HEK293 (cell line): ENCODE data around the gene DPEP1.

Source experiments
- ZNF274 ChIP-seq, 2 experiments: fragments of 200-500 bp in 1 of 2; fragments of 450-650 bp in 1 of 2; sonication (Bioruptor generic) in 1 of 2; formaldehyde crosslinking in 1 of 2; IDR thresholded peaks; 2 replicates each; pipeline versions ENCODE4 v1.5.1 to v1.6.1; 2014 to 2016; ENCODE audit warnings: borderline replicate concordance in 1 of 2, inconsistent platforms in 1 of 2, low read length in 1 of 2, missing biosample characterization in 1 of 2, missing genetic modification characterization in 1 of 2
- ZNF76 ChIP-seq: fragments of 450-650 bp; formaldehyde crosslinking; IDR thresholded peaks from 2 replicates; pipeline ENCODE4; 2016; ENCODE audit warnings: low read depth, missing biosample characterization, missing genetic modification characterization, borderline replicate concordance
- TF ChIP-seq, protein P1 (sequence below): fragments of 450-650 bp; formaldehyde crosslinking; optimal IDR thresholded peaks from 2 replicates; pipeline ENCODE3; 2016; ENCODE audit warnings: missing biosample characterization, mild to moderate bottlenecking, missing genetic modification characterization

GRCh38 chr16:89621698-89622409 is 8.4 kb downstream of the DPEP1 start:
- TF ChIP-seq ZNF76 (tag by site-specific recombination), result no peak
- no peak for TF ChIP-seq ZNF274 (IDR thresholded peaks at IDR 0.05; ENCODE audit: low read length)
- TF ChIP-seq ZNF274 (tag by site-specific recombination; IDR thresholded peaks at IDR 0.05; ENCODE audit: borderline replicate concordance), result no peak
- TF ChIP-seq, protein P1, sequence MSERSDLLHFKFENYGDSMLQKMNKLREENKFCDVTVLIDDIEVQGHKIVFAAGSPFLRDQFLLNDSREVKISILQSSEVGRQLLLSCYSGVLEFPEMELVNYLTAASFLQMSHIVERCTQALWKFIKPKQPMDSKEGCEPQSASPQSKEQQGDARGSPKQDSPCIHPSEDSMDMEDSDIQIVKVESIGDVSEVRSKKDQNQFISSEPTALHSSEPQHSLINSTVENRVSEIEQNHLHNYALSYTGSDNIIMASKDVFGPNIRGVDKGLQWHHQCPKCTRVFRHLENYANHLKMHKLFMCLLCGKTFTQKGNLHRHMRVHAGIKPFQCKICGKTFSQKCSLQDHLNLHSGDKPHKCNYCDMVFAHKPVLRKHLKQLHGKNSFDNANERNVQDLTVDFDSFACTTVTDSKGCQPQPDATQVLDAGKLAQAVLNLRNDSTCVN (tag by site-specific recombination), result no peak
